Measurements from ENCODE around the gene PUSL1.

Gene PUSL1

DNA sequence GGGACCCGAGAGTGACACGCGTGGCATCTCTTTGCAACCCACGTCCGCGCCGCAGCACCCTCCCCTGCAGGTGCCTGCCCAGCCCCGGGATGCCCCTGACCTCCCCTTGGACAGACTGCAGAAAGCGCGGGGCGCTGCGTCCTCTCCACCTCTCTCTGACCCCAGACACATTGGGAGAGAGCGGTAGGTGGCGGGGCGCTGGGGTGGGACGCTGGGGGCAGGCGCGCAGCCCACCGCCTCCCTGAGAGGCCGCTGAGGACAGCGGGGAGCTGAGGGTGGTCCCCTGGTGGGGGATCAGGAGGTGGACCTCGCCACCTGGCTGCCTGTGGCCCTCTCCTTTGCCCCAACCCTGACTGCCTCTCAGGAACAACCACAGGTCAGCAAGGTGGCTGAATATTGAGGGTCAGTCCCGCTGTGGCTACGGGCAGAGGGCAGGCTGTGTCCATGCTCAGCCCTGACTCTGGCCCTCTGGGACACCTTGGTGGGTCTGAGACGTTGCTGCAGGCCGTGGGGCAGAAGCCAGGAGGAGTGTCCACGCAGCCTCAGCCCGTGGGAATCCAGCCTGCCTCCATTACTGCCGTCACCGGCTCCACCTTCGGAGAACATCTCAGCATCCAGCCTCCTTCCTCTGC, 34.0 kb upstream of the PUSL1 start:
- Histone ChIP-seq H2AFZ (ENCODE audit: low read length) (peak overlapping the region; percentile 98), H3K9ac (ENCODE audit: low read depth, low read length, poor library complexity) (peak overlapping the region; percentile 93), H2AK5ac (ENCODE audit: low read depth, low read length) (peak overlapping the region; percentile 99), H3K18ac (ENCODE audit: low read length) (peak overlapping the region; percentile 100), H3K4me2 (ENCODE audit: insufficient read depth, low read length, poor library complexity, severe bottlenecking) (peak overlapping the region; percentile 93), H3K36me3 (replicated peaks in 1 of 2; ENCODE audit: control insufficient read depth in 2 of 2, insufficient read depth in 2 of 2, low read length in 2 of 2) (peaks cover 10 to 32% of the 10 kb centered on the region in 2 donors), H2BK120ac (ENCODE audit: low read depth, low read length) (peak overlapping the region; percentile 87), H2BK12ac (ENCODE audit: low read length) (peak overlapping the region; percentile 95), H3K27me3 (ENCODE audit: control insufficient read depth in 3 of 3, insufficient read depth in 3 of 3, low read depth in 1 of 3, low read length in 3 of 3) (no peaks in the 10 kb centered on the region), H3K79me1 (ENCODE audit: low read depth, low read length) (peaks cover 19% of the 10 kb centered on the region), H3K4ac (ENCODE audit: low read length) (peak overlapping the region; percentile 89), H4K8ac (ENCODE audit: low read depth, low read length) (peak overlapping the region; percentile 86), H3K23ac (ENCODE audit: low read depth, low read length, poor library complexity) (peak overlapping the region; percentile 73), H4K91ac (ENCODE audit: low read depth, low read length, poor library complexity) (peak overlapping the region; percentile 92), H3K4me1 (ENCODE audit: control insufficient read depth in 2 of 2, insufficient read depth in 1 of 2, low read depth in 1 of 2, low read length in 2 of 2) (peaks cover 14 to 20% of the 10 kb centered on the region in 2 donors), H3K4me3 (ENCODE audit: low read length in 2 of 2) (peak overlapping the region; percentile 84 to 97), H3K9me3 (replicated peaks in 1 of 2; ENCODE audit: control insufficient read depth in 2 of 2, insufficient read depth in 1 of 2, low read depth in 1 of 2, low read length in 2 of 2) (peaks cover 0 to 2% of the 10 kb centered on the region in 2 donors), H3K27ac (replicated peaks; ENCODE audit: low read length) (no peak overlapping the region), H2BK15ac (ENCODE audit: low read length) (peak overlapping the region; percentile 96), H3K14ac (ENCODE audit: low read length) (peak overlapping the region; percentile 98), H2BK5ac (ENCODE audit: low read length) (peak overlapping the region; percentile 90)
- no CpG with 5 or more reads among the region's 31 CpGs for WGBS, 2 donors (ENCODE audit: extremely low coverage in 2 of 2, insufficient read length in 2 of 2, insufficient replicate concordance in 1 of 2)
- no peak for DNase-seq (ENCODE audit: low spot score)

DNA sequence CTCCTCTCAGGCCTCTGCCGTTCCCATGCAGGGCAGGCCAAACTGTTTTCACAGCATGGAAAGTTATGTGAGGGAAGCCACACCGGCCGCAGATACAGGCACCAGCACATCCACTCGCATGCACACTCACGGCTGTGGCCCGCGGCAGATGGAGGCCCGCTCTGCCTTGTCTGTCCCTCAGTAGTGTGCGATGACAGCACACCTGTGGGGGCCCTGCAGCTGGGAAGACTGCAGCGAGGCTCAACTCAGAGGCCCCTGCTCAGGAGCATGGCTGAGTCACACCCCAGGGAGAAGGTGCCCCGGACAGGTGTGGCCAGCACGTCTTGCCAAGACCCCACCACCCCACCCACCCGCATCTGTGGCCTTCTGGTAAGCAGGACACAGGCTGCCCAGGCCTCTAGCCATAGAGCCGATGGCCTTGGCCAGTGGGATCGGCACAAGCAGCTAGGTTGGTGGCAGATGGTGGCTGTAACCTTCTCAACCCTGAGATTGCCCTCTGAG, 33.4 kb upstream of the PUSL1 start:
- Histone ChIP-seq H3K14ac (ENCODE audit: low read length) (peak overlapping the region; percentile 98), H2BK5ac (ENCODE audit: low read length) (no peak overlapping the region), H3K27ac (replicated peaks; ENCODE audit: low read length) (no peak overlapping the region), H3K9ac (ENCODE audit: low read depth, low read length, poor library complexity) (peak overlapping the region; percentile 93), H2AK5ac (ENCODE audit: low read depth, low read length) (peak overlapping the region; percentile 99), H3K18ac (ENCODE audit: low read length) (peak overlapping the region; percentile 100), H3K4ac (ENCODE audit: low read length) (peak overlapping the region; percentile 89), H4K8ac (ENCODE audit: low read depth, low read length) (peak overlapping the region; percentile 86), H4K91ac (ENCODE audit: low read depth, low read length, poor library complexity) (peak overlapping the region; percentile 92), H3K79me1 (ENCODE audit: low read depth, low read length) (peaks cover 17% of the 10 kb centered on the region), H3K36me3 (replicated peaks in 1 of 2; ENCODE audit: control insufficient read depth in 2 of 2, insufficient read depth in 2 of 2, low read length in 2 of 2) (peaks cover 8 to 27% of the 10 kb centered on the region in 2 donors), H3K4me1 (ENCODE audit: control insufficient read depth in 2 of 2, insufficient read depth in 1 of 2, low read depth in 1 of 2, low read length in 2 of 2) (peaks cover 14 to 20% of the 10 kb centered on the region in 2 donors), H3K9me3 (replicated peaks in 1 of 2; ENCODE audit: control insufficient read depth in 2 of 2, insufficient read depth in 1 of 2, low read depth in 1 of 2, low read length in 2 of 2) (peaks cover 0 to 2% of the 10 kb centered on the region in 2 donors), H2BK12ac (ENCODE audit: low read length) (peak overlapping the region; percentile 84), H3K4me3 (ENCODE audit: low read length in 2 of 2) (peak overlapping the region; percentile 84 to 97), H2AFZ (ENCODE audit: low read length) (peak overlapping the region; percentile 98), H3K4me2 (ENCODE audit: insufficient read depth, low read length, poor library complexity, severe bottlenecking) (peak overlapping the region; percentile 93), H3K27me3 (ENCODE audit: control insufficient read depth in 3 of 3, insufficient read depth in 3 of 3, low read depth in 1 of 3, low read length in 3 of 3) (no peaks in the 10 kb centered on the region), H2BK15ac (ENCODE audit: low read length) (peak overlapping the region; percentile 96), H3K23ac (ENCODE audit: low read depth, low read length, poor library complexity) (peak overlapping the region; percentile 73), H2BK120ac (ENCODE audit: low read depth, low read length) (peak overlapping the region; percentile 87)
- DNase-seq (ENCODE audit: low spot score) = no peak
- no CpG with 5 or more reads among the region's 15 CpGs for WGBS, 2 donors (ENCODE audit: extremely low coverage in 2 of 2, insufficient read length in 2 of 2, insufficient replicate concordance in 1 of 2)

DNA sequence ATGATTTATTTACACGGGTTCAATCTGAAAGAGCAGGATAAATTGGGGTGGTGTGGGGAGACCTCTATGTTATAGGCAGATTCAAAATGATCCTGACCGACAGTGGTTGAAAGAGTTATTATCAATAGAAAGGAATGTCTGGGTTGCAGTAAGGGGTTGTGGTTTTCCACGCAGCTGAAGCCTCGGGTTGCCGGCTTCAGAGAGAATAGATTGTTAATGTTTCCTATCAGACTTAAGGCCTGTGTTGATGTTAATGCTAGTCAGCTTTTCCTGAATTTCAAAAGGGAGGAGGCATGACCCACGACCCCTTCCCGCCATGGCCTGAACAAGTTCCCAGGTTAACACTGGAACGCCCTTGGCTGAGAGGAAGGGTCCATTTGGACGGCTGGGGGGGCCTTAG, 32.6 kb upstream of the PUSL1 start:
- H3K18ac ChIP-seq (ENCODE audit: low read length) = no peak overlapping the region
- no peak overlapping the region for H3K4me2 ChIP-seq (ENCODE audit: insufficient read depth, low read length, poor library complexity, severe bottlenecking)

GRCh38 chr1:1278620-1279019, 29.8 kb upstream of the PUSL1 start:
- no peak overlapping the region for H3K4me3 ChIP-seq (ENCODE audit: low read length in 2 of 2)
- H3K14ac ChIP-seq (ENCODE audit: low read length) = no peak overlapping the region
- H3K4me2 ChIP-seq (ENCODE audit: insufficient read depth, low read length, poor library complexity, severe bottlenecking) = no peak overlapping the region
- no peak overlapping the region for H3K27ac ChIP-seq (replicated peaks; ENCODE audit: low read length)
- H3K9ac ChIP-seq (ENCODE audit: low read depth, low read length, poor library complexity) = no peak overlapping the region
- no peaks in the 10 kb centered on the region for H3K9me3 ChIP-seq (replicated peaks in 1 of 2; ENCODE audit: control insufficient read depth in 2 of 2, insufficient read depth in 1 of 2, low read depth in 1 of 2, low read length in 2 of 2)
- no peak overlapping the region for H3K23ac ChIP-seq (ENCODE audit: low read depth, low read length, poor library complexity)
- H3K4me1 ChIP-seq (ENCODE audit: control insufficient read depth in 2 of 2, insufficient read depth in 1 of 2, low read depth in 1 of 2, low read length in 2 of 2) = peaks cover 5 to 12% of the 10 kb centered on the region in 2 donors
- H2BK15ac ChIP-seq (ENCODE audit: low read length) = no peak overlapping the region
- H3K4ac ChIP-seq (ENCODE audit: low read length) = no peak overlapping the region
- H4K8ac ChIP-seq (ENCODE audit: low read depth, low read length) = no peak overlapping the region
- H3K18ac ChIP-seq (ENCODE audit: low read length) = no peak overlapping the region
- no peak for DNase-seq (ENCODE audit: low spot score)
- no peak overlapping the region for H2BK12ac ChIP-seq (ENCODE audit: low read length)
- no peak overlapping the region for H2AFZ ChIP-seq (ENCODE audit: low read length)
- no peak overlapping the region for H2BK5ac ChIP-seq (ENCODE audit: low read length)
- no peaks in the 10 kb centered on the region for H3K27me3 ChIP-seq (ENCODE audit: control insufficient read depth in 3 of 3, insufficient read depth in 3 of 3, low read depth in 1 of 3, low read length in 3 of 3)
- no peak overlapping the region for H2AK5ac ChIP-seq (ENCODE audit: low read depth, low read length)
- no peak overlapping the region for H2BK120ac ChIP-seq (ENCODE audit: low read depth, low read length)
- peaks cover 5% of the 10 kb centered on the region for H3K79me1 ChIP-seq (ENCODE audit: low read depth, low read length)
- no peaks in the 10 kb centered on the region for H3K36me3 ChIP-seq (replicated peaks in 1 of 2; ENCODE audit: control insufficient read depth in 2 of 2, insufficient read depth in 2 of 2, low read length in 2 of 2)
- H4K91ac ChIP-seq (ENCODE audit: low read depth, low read length, poor library complexity) = no peak overlapping the region
- no CpG with 5 or more reads among the region's 13 CpGs for WGBS, 2 donors (ENCODE audit: extremely low coverage in 2 of 2, insufficient read length in 2 of 2, insufficient replicate concordance in 1 of 2)

More for the DNA sequence above, 32.6 kb upstream of the PUSL1 start:
- peaks cover 14% of the 10 kb centered on the region for H3K79me1 ChIP-seq (ENCODE audit: low read depth, low read length)
- peaks cover 8 to 19% of the 10 kb centered on the region in 2 donors for H3K36me3 ChIP-seq (replicated peaks in 1 of 2; ENCODE audit: control insufficient read depth in 2 of 2, insufficient read depth in 2 of 2, low read length in 2 of 2)
- H3K9me3 ChIP-seq (replicated peaks in 1 of 2; ENCODE audit: control insufficient read depth in 2 of 2, insufficient read depth in 1 of 2, low read depth in 1 of 2, low read length in 2 of 2) = peaks cover 0 to 2% of the 10 kb centered on the region in 2 donors
- no peak overlapping the region for H4K91ac ChIP-seq (ENCODE audit: low read depth, low read length, poor library complexity)
- H2BK12ac ChIP-seq (ENCODE audit: low read length) = no peak overlapping the region
- H3K4me1 ChIP-seq (ENCODE audit: control insufficient read depth in 2 of 2, insufficient read depth in 1 of 2, low read depth in 1 of 2, low read length in 2 of 2) = peaks cover 14 to 20% of the 10 kb centered on the region in 2 donors
- H3K9ac ChIP-seq (ENCODE audit: low read depth, low read length, poor library complexity) = no peak overlapping the region
- H3K27me3 ChIP-seq (ENCODE audit: control insufficient read depth in 3 of 3, insufficient read depth in 3 of 3, low read depth in 1 of 3, low read length in 3 of 3) = no peaks in the 10 kb centered on the region
- WGBS, 2 donors (ENCODE audit: extremely low coverage in 2 of 2, insufficient read length in 2 of 2, insufficient replicate concordance in 1 of 2) = no CpG with 5 or more reads among the region's 9 CpGs
- no peak for DNase-seq (ENCODE audit: low spot score)
- H4K8ac ChIP-seq (ENCODE audit: low read depth, low read length) = no peak overlapping the region
- H3K14ac ChIP-seq (ENCODE audit: low read length) = no peak overlapping the region
- H3K4ac ChIP-seq (ENCODE audit: low read length) = no peak overlapping the region
- H3K4me3 ChIP-seq (ENCODE audit: low read length in 2 of 2) = no peak overlapping the region
- H2BK120ac ChIP-seq (ENCODE audit: low read depth, low read length) = no peak overlapping the region
- H2AFZ ChIP-seq (ENCODE audit: low read length) = no peak overlapping the region
- H3K23ac ChIP-seq (ENCODE audit: low read depth, low read length, poor library complexity) = no peak overlapping the region
- no peak overlapping the region for H2AK5ac ChIP-seq (ENCODE audit: low read depth, low read length)
- no peak overlapping the region for H2BK15ac ChIP-seq (ENCODE audit: low read length)
- H2BK5ac ChIP-seq (ENCODE audit: low read length) = no peak overlapping the region
- H3K27ac ChIP-seq (replicated peaks; ENCODE audit: low read length) = no peak overlapping the region
